HepG2 (cell line): ENCODE measurements around the gene HSPB9. TPM values are rescaled to one million over a fixed set of nuclear protein-coding genes. Genes with fewer than 3 reads are reported as not detected.

Experiments
- CEBPB ChIP-seq: IDR thresholded peaks from 2 replicates; pipeline ENCODE4 v1.6.1; 2011; ENCODE audit warnings: low read depth, low read length, improper control_type of control experiment, borderline replicate concordance
- DDIT3 ChIP-seq: sonication (generic); formaldehyde crosslinking; IDR thresholded peaks from 2 replicates; pipeline ENCODE4 v1.4.0; 2020; ENCODE audit warnings: mild to moderate bottlenecking, missing genetic modification reagents
- EZH2 ChIP-seq: conservative IDR thresholded peaks from 2 replicates; pipeline ENCODE4 v1.6.1; 2012; ENCODE audit warnings: mild to moderate bottlenecking, low read depth, low read length, moderate library complexity
- GABPB1 ChIP-seq: IDR thresholded peaks from 2 replicates; pipeline ENCODE4 v1.6.1; 2016; ENCODE audit warnings: mild to moderate bottlenecking, missing genetic modification reagents, moderate library complexity, missing compliant biosample characterization
- GATAD1 ChIP-seq: IDR thresholded peaks from 2 replicates; pipeline ENCODE4 v1.6.1; 2016; ENCODE audit warnings: missing genetic modification reagents, missing compliant biosample characterization
- HOXD1 ChIP-seq: sonication (generic); formaldehyde crosslinking; IDR thresholded peaks from 2 replicates; pipeline ENCODE4 v1.5.0; 2020; ENCODE audit warnings: missing genetic modification reagents
- KDM2A ChIP-seq: sonication (generic); formaldehyde crosslinking; IDR thresholded peaks from 2 replicates; pipeline ENCODE4 v1.4.0; 2020; ENCODE audit warnings: low read depth, missing genetic modification reagents, borderline replicate concordance
- NBN ChIP-seq: fragments of 450-650 bp; conservative IDR thresholded peaks from 2 replicates; pipeline ENCODE4 v1.6.1; 2017
- RARG ChIP-seq: sonication (generic); formaldehyde crosslinking; IDR thresholded peaks from 2 replicates; pipeline ENCODE4 v1.4.0; 2020; ENCODE audit warnings: low read depth, mild to moderate bottlenecking, missing genetic modification reagents
- SMAD9 ChIP-seq: sonication (generic); formaldehyde crosslinking; IDR thresholded peaks from 2 replicates; pipeline ENCODE4 v1.5.1; 2020; ENCODE audit warnings: mild to moderate bottlenecking, missing genetic modification reagents
- U2AF1 ChIP-seq: fragments of 200-400 bp; formaldehyde crosslinking; optimal IDR thresholded peaks from 2 replicates; pipeline ENCODE3; 2017; ENCODE audit warnings: mild to moderate bottlenecking, low read depth, low read length
- ZBTB7B ChIP-seq: sonication (generic); formaldehyde crosslinking; IDR thresholded peaks from 2 replicates; pipeline ENCODE4 v1.4.0; 2020; ENCODE audit warnings: missing genetic modification reagents
- ZGPAT ChIP-seq: IDR thresholded peaks from 2 replicates; pipeline ENCODE4 v1.6.1; 2016; ENCODE audit warnings: mild to moderate bottlenecking
- ZKSCAN1 ChIP-seq: fragments of 150-350 bp; IDR thresholded peaks from 2 replicates; pipeline ENCODE4 v1.6.1; 2014; ENCODE audit warnings: low read length
- ZNF256 ChIP-seq: sonication (generic); formaldehyde crosslinking; conservative IDR thresholded peaks from 2 replicates; pipeline ENCODE4 v1.4.0; 2020; ENCODE audit warnings: missing genetic modification reagents
- ZNF263 ChIP-seq: sonication (generic); formaldehyde crosslinking; IDR thresholded peaks from 2 replicates; pipeline ENCODE4 v1.4.0; 2020; ENCODE audit warnings: missing genetic modification reagents
- ZNF281 ChIP-seq: sonication (generic); formaldehyde crosslinking; IDR thresholded peaks from 2 replicates; pipeline ENCODE4 v1.4.0; 2020; ENCODE audit warnings: missing genetic modification reagents, borderline replicate concordance
- ZNF282 ChIP-seq: fragments of 450-650 bp; IDR thresholded peaks from 2 replicates; pipeline ENCODE4 v1.6.1; 2018; ENCODE audit not compliant: partially characterized antibody
- ZNF30 ChIP-seq: sonication (generic); formaldehyde crosslinking; IDR thresholded peaks from 2 replicates; pipeline ENCODE4 v1.5.0; 2020; ENCODE audit warnings: mild to moderate bottlenecking, missing genetic modification reagents
- ZNF577 ChIP-seq: sonication (generic); formaldehyde crosslinking; IDR thresholded peaks from 2 replicates; pipeline ENCODE4 v1.4.0; 2020; ENCODE audit warnings: mild to moderate bottlenecking, low read depth, missing genetic modification reagents, borderline replicate concordance
- ZNF720 ChIP-seq: sonication (generic); formaldehyde crosslinking; IDR thresholded peaks from 2 replicates; pipeline ENCODE4 v1.4.0; 2020; ENCODE audit warnings: missing genetic modification reagents
- ZNF772 ChIP-seq: sonication (generic); formaldehyde crosslinking; IDR thresholded peaks from 2 replicates; pipeline ENCODE4 v1.5.0; 2020; ENCODE audit warnings: mild to moderate bottlenecking, missing genetic modification reagents
- polyA plus RNA-seq, 8 experiments: library from polyadenylated mRNA; depleted of rRNA in 3 of 8; stranded (reverse) in 7 of 8; unstranded in 1 of 8; fragments of >200 nt; fragmentation: Illumina TruSeq in 4 of 8; extraction: Trizol in 4 of 8; gene quantifications; 2 replicates each; pipeline versions ENCODE4 v1.2.1 to v1.2.3, GENCODE V29; 2011 to 2016; ENCODE audit warnings: low read depth in 4 of 8, missing spikeins in 1 of 8, mixed read lengths in 1 of 8; ENCODE audit not compliant: insufficient read depth in 1 of 8
- total RNA-seq, 5 experiments: library from RNA; depleted of rRNA; stranded (reverse); fragments of >200 nt; fragmentation: Illumina TruSeq; extraction: Trizol; gene quantifications; 2 replicates each; pipeline ENCODE4 v1.2.3, GENCODE V29; 2016; ENCODE audit warnings: low read depth in 1 of 5
- TF ChIP-seq, protein P1 (sequence below): sonication (generic); formaldehyde crosslinking; IDR thresholded peaks from 2 replicates; pipeline ENCODE4 v1.4.0; 2020; ENCODE audit warnings: mild to moderate bottlenecking, missing genetic modification reagents
- TF ChIP-seq, protein P2 (sequence below): sonication (generic); formaldehyde crosslinking; conservative IDR thresholded peaks from 2 replicates; pipeline ENCODE4 v1.4.0; 2020; ENCODE audit warnings: missing genetic modification reagents

The HSPB9 gene
- total and polyA plus RNA-seq, 2 of the 13 experiments (the other 11 are each of a cell fraction or from before 2014, with no cell fraction given), result 0.05 to 0.24 TPM

DNA sequence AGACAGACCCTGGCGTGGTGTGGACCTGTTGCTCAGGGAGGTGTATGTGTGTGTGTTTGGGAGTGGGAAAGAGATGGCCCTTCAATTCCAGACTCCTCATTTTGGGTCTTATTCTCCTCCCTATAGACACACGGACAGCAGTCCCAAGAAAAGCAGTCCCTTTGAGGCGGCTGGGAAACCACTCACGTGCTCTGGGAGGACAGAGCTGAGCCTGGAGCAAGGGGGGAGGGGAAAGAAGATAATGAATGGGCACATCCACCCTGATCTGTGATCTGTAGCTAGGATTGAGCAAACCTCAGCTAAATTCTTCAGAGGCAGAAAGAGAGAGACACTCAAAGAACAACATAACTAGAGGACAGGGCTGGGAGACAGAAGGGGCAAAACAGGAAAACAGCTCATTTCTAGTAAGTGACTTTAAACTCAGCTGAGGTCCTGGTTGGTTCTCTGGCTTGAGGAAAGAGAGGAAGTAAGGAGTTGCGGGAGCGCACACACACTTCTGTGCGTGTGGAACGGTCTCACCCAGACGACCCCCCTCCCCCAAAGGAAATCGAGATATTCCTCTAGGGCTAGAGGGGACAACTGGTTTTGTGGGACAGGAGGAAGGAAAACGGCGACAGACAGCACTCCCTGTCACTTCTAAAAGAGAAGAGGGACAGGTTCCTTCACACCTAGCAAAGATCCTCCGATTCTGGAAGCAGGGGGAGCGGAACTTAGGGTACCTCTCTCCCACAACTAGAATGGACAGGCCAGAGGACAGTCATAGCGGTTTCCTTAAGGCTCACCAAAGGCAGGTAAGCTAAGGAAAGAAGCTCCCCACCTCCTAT, 31.5 kb downstream of the HSPB9 start (continued):
- TF ChIP-seq ZNF720 (CRISPR knock-in tag) (0 out of 2 replicates have a peak, but pooled peaks have one; percentile 6), GABPB1 (CRISPR knock-in tag) (no peak), ZNF281 (peak; percentile 93), ZNF30 (CRISPR knock-in tag) (no peak), KDM2A (CRISPR knock-in tag) (no peak), ZBTB7B (CRISPR knock-in tag) (no peak), ZNF282 (no peak), ZKSCAN1 (no peak), HOXD1 (CRISPR knock-in tag) (no peak), NBN (no peak), ZNF256 (CRISPR knock-in tag) (no peak; the same call in 1 of the 2 replicates), RARG (CRISPR knock-in tag) (no peak), SMAD9 (CRISPR knock-in tag) (no peak), CEBPB (peak; percentile 41; the same call in 1 of the 2 replicates), ZNF577 (no peak), DDIT3 (CRISPR knock-in tag) (no peak), U2AF1 (no peak), ZNF772 (CRISPR knock-in tag) (no peak), ZNF263 (CRISPR knock-in tag) (peak; percentile 87), EZH2 (no peak), GATAD1 (peak; percentile 32; the same call in 1 of the 2 replicates), ZGPAT (CRISPR knock-in tag) (no peak)
- TF ChIP-seq, protein P1, sequence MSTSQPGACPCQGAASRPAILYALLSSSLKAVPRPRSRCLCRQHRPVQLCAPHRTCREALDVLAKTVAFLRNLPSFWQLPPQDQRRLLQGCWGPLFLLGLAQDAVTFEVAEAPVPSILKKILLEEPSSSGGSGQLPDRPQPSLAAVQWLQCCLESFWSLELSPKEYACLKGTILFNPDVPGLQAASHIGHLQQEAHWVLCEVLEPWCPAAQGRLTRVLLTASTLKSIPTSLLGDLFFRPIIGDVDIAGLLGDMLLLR, result peak; percentile 92
- TF ChIP-seq, protein P2, sequence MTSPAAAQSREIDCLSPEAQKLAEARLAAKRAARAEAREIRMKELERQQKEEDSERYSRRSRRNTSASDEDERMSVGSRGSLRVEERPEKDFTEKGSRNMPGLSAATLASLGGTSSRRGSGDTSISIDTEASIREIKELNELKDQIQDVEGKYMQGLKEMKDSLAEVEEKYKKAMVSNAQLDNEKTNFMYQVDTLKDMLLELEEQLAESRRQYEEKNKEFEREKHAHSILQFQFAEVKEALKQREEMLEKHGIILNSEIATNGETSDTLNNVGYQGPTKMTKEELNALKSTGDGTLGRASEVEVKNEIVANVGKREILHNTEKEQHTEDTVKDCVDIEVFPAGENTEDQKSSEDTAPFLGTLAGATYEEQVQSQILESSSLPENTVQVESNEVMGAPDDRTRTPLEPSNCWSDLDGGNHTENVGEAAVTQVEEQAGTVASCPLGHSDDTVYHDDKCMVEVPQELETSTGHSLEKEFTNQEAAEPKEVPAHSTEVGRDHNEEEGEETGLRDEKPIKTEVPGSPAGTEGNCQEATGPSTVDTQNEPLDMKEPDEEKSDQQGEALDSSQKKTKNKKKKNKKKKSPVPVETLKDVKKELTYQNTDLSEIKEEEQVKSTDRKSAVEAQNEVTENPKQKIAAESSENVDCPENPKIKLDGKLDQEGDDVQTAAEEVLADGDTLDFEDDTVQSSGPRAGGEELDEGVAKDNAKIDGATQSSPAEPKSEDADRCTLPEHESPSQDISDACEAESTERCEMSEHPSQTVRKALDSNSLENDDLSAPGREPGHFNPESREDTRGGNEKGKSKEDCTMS (CRISPR knock-in tag), result no peak
